ENCODE measurements around the gene HPS4.

HPS4 gene

GRCh38 chr22:26496456-26496855 lies 12.9 kb upstream of the HPS4 start:
- DNase-seq (ENCODE audit: low read depth) = no peak

GRCh38 chr22:26494506-26494905 lies 10.9 kb upstream of the HPS4 start:
- DNase-seq (ENCODE audit: low read depth) = no peak

GRCh38 chr22:26492220-26492619 lies 8.6 kb upstream of the HPS4 start:
- no peak for DNase-seq (ENCODE audit: low read depth)

GRCh38 chr22:26489447-26490036 lies 6.0 kb upstream of the HPS4 start:
- no peak for DNase-seq (ENCODE audit: low read depth)

- DNase-seq (ENCODE audit: low read depth) = no peak
These were observed 4.4 kb upstream of the HPS4 start for GRCh38 chr22:26487996-26488395.

- no peak for DNase-seq (ENCODE audit: low read depth)
These were observed 2.8 kb upstream of the HPS4 start for GRCh38 chr22:26486394-26486793.

- no peak for DNase-seq (ENCODE audit: low read depth)
These were observed 2.3 kb upstream of the HPS4 start for GRCh38 chr22:26485806-26486390.

GRCh38 chr22:26485013-26485412 lies 1.4 kb upstream of the HPS4 start:
- DNase-seq (ENCODE audit: low read depth) = no peak

- DNase-seq (ENCODE audit: low read depth) = no peak
These were observed 750 bp upstream of the HPS4 start for GRCh38 chr22:26484360-26484706.

- DNase-seq (ENCODE audit: low read depth) = no peak
These were observed 542 bp downstream of the HPS4 start for GRCh38 chr22:26483043-26483438.

GRCh38 chr22:26482161-26482560 lies 1.4 kb downstream of the HPS4 start:
- no peak for DNase-seq (ENCODE audit: low read depth)

- DNase-seq (ENCODE audit: low read depth) = no peak
These were observed 1.9 kb downstream of the HPS4 start for GRCh38 chr22:26481694-26482093.

GRCh38 chr22:26481112-26481693 lies 2.4 kb downstream of the HPS4 start:
- no peak for DNase-seq (ENCODE audit: low read depth)

GRCh38 chr22:26480611-26480932 lies 3.0 kb downstream of the HPS4 start:
- no peak for DNase-seq (ENCODE audit: low read depth)

- no peak for DNase-seq (ENCODE audit: low read depth)
These were observed 3.6 kb downstream of the HPS4 start for GRCh38 chr22:26479792-26480610.

GRCh38 chr22:26479043-26479791 lies 4.4 kb downstream of the HPS4 start:
- no peak for DNase-seq (ENCODE audit: low read depth)

- DNase-seq (ENCODE audit: low read depth) = no peak
These were observed 6.2 kb downstream of the HPS4 start for GRCh38 chr22:26477341-26477731.

GRCh38 chr22:26476705-26477340 lies 6.8 kb downstream of the HPS4 start:
- no peak for DNase-seq (ENCODE audit: low read depth)

GRCh38 chr22:26474682-26475081 lies 8.9 kb downstream of the HPS4 start:
- DNase-seq (ENCODE audit: low read depth) = no peak

- no peak for DNase-seq (ENCODE audit: low read depth)
These were observed 12.1 kb downstream of the HPS4 start for GRCh38 chr22:26471522-26471921.

GRCh38 chr22:26470807-26471206 lies 12.8 kb downstream of the HPS4 start:
- DNase-seq (ENCODE audit: low read depth) = no peak

GRCh38 chr22:26466196-26466595 lies 17.4 kb downstream of the HPS4 start:
- DNase-seq (ENCODE audit: low read depth) = no peak

All from fibroblast of the conjunctiva (primary cell).